Liver (tissue), 9 donors: ENCODE measurements around the gene SEPTIN8. TPM values are rescaled to one million over a fixed set of nuclear protein-coding genes. Genes with fewer than 3 reads are reported as not detected.

ENCODE experiments used
- DNase-seq: peaks from one replicate; pipeline ENCODE4 v3.0.0-alpha.2; 2017; ENCODE audit warnings: low spot score
- H3K27ac ChIP-seq, 2 donors: one replicate each; pipeline ENCODE4 v1.7.0; 2013; ENCODE audit warnings: inconsistent platforms in 2 of 2, low read length in 2 of 2, control low read depth in 1 of 2, low read depth in 1 of 2, mild to moderate bottlenecking in 1 of 2
- H3K27me3 ChIP-seq, 4 donors: one replicate each; pipeline versions ENCODE4 v1.6.1 to v1.7.0; 2013; ENCODE audit warnings: low read length in 3 of 4, inconsistent platforms in 1 of 4, mild to moderate bottlenecking in 1 of 4, moderate library complexity in 1 of 4; ENCODE audit not compliant: control insufficient read depth in 4 of 4, insufficient read depth in 4 of 4
- H3K36me3 ChIP-seq, 4 donors: one replicate each; pipeline versions ENCODE4 v1.6.1 to v1.7.0; 2013; ENCODE audit warnings: low read length in 3 of 4, mild to moderate bottlenecking in 3 of 4, low read depth in 1 of 4, moderate library complexity in 1 of 4; ENCODE audit not compliant: control insufficient read depth in 4 of 4, insufficient read depth in 3 of 4
- H3K4me1 ChIP-seq, 4 donors: one replicate each; pipeline versions ENCODE4 v1.6.1 to v1.7.0; 2013; ENCODE audit warnings: low read length in 3 of 4, mild to moderate bottlenecking in 3 of 4, moderate library complexity in 1 of 4; ENCODE audit not compliant: control insufficient read depth in 4 of 4, insufficient read depth in 4 of 4
- H3K4me3 ChIP-seq, 3 donors: one replicate each; pipeline versions ENCODE4 v1.6.1 to v1.7.0; 2013; ENCODE audit warnings: low read length in 3 of 3, control low read depth in 1 of 3, low read depth in 1 of 3, mild to moderate bottlenecking in 1 of 3
- H3K9ac ChIP-seq, 2 donors: one replicate each; pipeline ENCODE4 v1.7.0; 2013; ENCODE audit warnings: low read length in 2 of 2, mild to moderate bottlenecking in 2 of 2, moderate library complexity in 2 of 2, control low read depth in 1 of 2, low read depth in 1 of 2
- H3K9me3 ChIP-seq, 4 donors: one replicate each; pipeline versions ENCODE4 v1.6.1 to v1.7.0; 2013; ENCODE audit warnings: low read length in 3 of 4; ENCODE audit not compliant: control insufficient read depth in 4 of 4
- EGR1 ChIP-seq, 2 donors: IDR thresholded peaks; 2 replicates each; pipeline ENCODE4 v1.6.1; 2016 to 2018; ENCODE audit warnings: antibody characterized with exemption in 2 of 2, low read depth in 2 of 2
- FOXA1 ChIP-seq: IDR thresholded peaks from 2 replicates; pipeline ENCODE4 v1.6.1; 2016; ENCODE audit warnings: antibody characterized with exemption
- FOXA2 ChIP-seq: IDR thresholded peaks from 2 replicates; pipeline ENCODE4 v1.6.1; 2016; ENCODE audit warnings: antibody characterized with exemption
- GABPA ChIP-seq, 2 donors: IDR thresholded peaks in 1 of 2; conservative IDR thresholded peaks in 1 of 2; 2 replicates each; pipeline ENCODE4 v1.6.1; 2016; ENCODE audit warnings: antibody characterized with exemption in 2 of 2, mild to moderate bottlenecking in 1 of 2, moderate library complexity in 1 of 2
- HNF4A ChIP-seq, 2 donors: conservative IDR thresholded peaks; 2 replicates each; pipeline ENCODE4 v1.6.1; 2016; ENCODE audit warnings: antibody characterized with exemption in 2 of 2, mild to moderate bottlenecking in 2 of 2
- HNF4G ChIP-seq: IDR thresholded peaks from 2 replicates; pipeline ENCODE4 v1.6.1; 2016; ENCODE audit warnings: antibody characterized with exemption
- JUND ChIP-seq, 2 donors: IDR thresholded peaks; 2 replicates each; pipeline ENCODE4 v1.6.1; 2016; ENCODE audit warnings: antibody characterized with exemption in 2 of 2
- NR2F2 ChIP-seq: IDR thresholded peaks from 2 replicates; pipeline ENCODE4 v1.6.1; 2016; ENCODE audit warnings: antibody characterized with exemption
- RAD21 ChIP-seq, 2 donors: IDR thresholded peaks; 2 replicates each; pipeline ENCODE4 v1.6.1; 2016; ENCODE audit warnings: antibody characterized with exemption in 2 of 2, mild to moderate bottlenecking in 2 of 2
- SP1 ChIP-seq: IDR thresholded peaks from 2 replicates; pipeline ENCODE4 v1.6.1; 2018; ENCODE audit warnings: antibody characterized with exemption, mild to moderate bottlenecking
- TAF1 ChIP-seq: conservative IDR thresholded peaks from 2 replicates; pipeline ENCODE4 v1.6.1; 2016; ENCODE audit warnings: antibody characterized with exemption, mild to moderate bottlenecking
- YY1 ChIP-seq: IDR thresholded peaks from 2 replicates; pipeline ENCODE4 v1.6.1; 2016; ENCODE audit warnings: antibody characterized with exemption, mild to moderate bottlenecking
- WGBS: extraction: QIAGEN DNeasy Blood & Tissue Kit; methylation state at CpG from one replicate; pipeline ENCODE4 v1.1.7; 2013; 5-methylcytosine and 5-hydroxymethylcytosine counted together
- polyA plus RNA-seq, 2 donors: library from polyadenylated mRNA; stranded (reverse) in 1 of 2; unstranded in 1 of 2; fragments of 200-250 nt in 1 of 2; fragments of >200 nt in 1 of 2; fragmentation: Nextera tagmentation in 1 of 2; extraction: Ambion mirVana in 1 of 2; gene quantifications; one replicate each; pipeline versions ENCODE4 v1.2.1 to v1.2.3, GENCODE V29; 2013 to 2015
- total RNA-seq, 2 donors: library from RNA; depleted of rRNA; stranded (reverse); fragments of >200 nt; gene quantifications; one replicate each; pipeline ENCODE4 v1.2.3, GENCODE V29; 2014
- TF ChIP-seq, protein P1 (sequence below): IDR thresholded peaks from 2 replicates; pipeline ENCODE4 v1.6.1; 2016; ENCODE audit warnings: antibody characterized with exemption, mild to moderate bottlenecking
- TF ChIP-seq, protein P2 (sequence below): IDR thresholded peaks from 2 replicates; pipeline ENCODE4 v1.6.1; 2016; ENCODE audit warnings: antibody characterized with exemption
- TF ChIP-seq, protein P3 (sequence below): IDR thresholded peaks from 2 replicates; pipeline ENCODE4 v1.6.1; 2016; ENCODE audit warnings: antibody characterized with exemption
- TF ChIP-seq, protein P4 (sequence below): IDR thresholded peaks from 2 replicates; pipeline ENCODE4 v1.6.1; 2016; ENCODE audit warnings: antibody characterized with exemption
- TF ChIP-seq, protein P5 (sequence below): fragments of 150-350 bp; IDR thresholded peaks from 2 replicates; pipeline ENCODE4 v1.5.1; 2017; ENCODE audit warnings: improper control_type of control experiment, low read depth, low read length; ENCODE audit not compliant: missing input control
- donor health status: healthy.
- donor health status: healthy.
- donor health status: healthy.
- donor health status: healthy.
- donor health status: healthy.

SEPTIN8 gene
- total and polyA plus RNA-seq, 4 donors: 4.7 to 16.5 (median 9.8) TPM

DNA sequence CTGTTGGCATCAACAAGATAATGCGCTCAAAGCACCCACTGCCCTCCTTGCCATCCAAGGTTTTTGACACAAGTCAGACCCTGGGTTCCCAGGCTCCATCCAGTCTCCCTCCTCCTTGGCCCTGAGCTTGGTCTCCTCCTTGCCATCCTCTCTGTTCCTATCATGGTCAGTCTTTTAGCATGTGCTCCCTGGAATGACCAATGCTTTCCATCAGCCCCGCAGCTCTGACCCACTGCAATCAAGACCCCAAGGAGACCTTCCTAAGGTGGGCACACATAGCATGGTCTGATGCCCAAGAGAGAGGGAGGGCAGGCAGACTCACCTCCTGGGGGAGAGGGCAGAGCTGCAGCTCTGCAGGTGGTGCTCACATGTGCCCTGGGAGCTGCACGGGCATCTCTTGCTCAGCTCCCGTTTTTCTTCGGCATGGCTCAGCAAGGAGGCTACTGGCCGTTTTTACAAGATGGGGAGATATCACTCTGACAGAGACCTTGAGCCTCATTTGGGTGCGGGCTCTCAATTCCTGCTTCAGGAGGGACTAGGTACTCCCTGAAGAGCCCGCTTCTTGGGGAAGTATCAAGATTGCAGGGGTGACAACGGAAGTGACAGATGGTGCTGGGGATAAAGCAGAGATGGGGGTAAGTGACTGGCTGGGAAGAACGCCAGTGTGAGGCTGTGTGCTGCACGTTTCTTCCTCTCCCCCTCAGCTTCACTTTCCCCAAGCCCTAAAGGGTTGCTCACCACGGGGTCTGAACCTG lies 3.3 kb downstream of the SEPTIN8 start:
- H3K36me3 ChIP-seq: no peaks in the 10 kb centered on the region
- H3K27me3 ChIP-seq: no peaks in the 10 kb centered on the region
- 87% methylated on average over 12 of the region's 12 CpGs for WGBS
- H3K4me1 ChIP-seq: peaks cover 3 to 24% (median 7%) of the 10 kb centered on the region in 4 donors
- no peak for DNase-seq
- no peak overlapping the region for H3K9ac ChIP-seq
- H3K9me3 ChIP-seq: no peaks in the 10 kb centered on the region
- H3K27ac ChIP-seq: no peak overlapping the region
- TF ChIP-seq FOXA1 (no peak), FOXA2 (no peak), NR2F2 (no peak), EGR1 (IDR thresholded peaks at IDR 0.05; ENCODE audit: low read depth in 2 of 2) (no peak), JUND (IDR thresholded peaks at IDR 0.05) (no peak), GABPA (IDR thresholded peaks at IDR 0.05 in 1 of 2, conservative IDR thresholded peaks at IDR 0.05 in 1 of 2) (no peak), HNF4G (no peak), RAD21 (IDR thresholded peaks at IDR 0.05) (no peak), YY1 (no peak)
- TF ChIP-seq, protein P1, sequence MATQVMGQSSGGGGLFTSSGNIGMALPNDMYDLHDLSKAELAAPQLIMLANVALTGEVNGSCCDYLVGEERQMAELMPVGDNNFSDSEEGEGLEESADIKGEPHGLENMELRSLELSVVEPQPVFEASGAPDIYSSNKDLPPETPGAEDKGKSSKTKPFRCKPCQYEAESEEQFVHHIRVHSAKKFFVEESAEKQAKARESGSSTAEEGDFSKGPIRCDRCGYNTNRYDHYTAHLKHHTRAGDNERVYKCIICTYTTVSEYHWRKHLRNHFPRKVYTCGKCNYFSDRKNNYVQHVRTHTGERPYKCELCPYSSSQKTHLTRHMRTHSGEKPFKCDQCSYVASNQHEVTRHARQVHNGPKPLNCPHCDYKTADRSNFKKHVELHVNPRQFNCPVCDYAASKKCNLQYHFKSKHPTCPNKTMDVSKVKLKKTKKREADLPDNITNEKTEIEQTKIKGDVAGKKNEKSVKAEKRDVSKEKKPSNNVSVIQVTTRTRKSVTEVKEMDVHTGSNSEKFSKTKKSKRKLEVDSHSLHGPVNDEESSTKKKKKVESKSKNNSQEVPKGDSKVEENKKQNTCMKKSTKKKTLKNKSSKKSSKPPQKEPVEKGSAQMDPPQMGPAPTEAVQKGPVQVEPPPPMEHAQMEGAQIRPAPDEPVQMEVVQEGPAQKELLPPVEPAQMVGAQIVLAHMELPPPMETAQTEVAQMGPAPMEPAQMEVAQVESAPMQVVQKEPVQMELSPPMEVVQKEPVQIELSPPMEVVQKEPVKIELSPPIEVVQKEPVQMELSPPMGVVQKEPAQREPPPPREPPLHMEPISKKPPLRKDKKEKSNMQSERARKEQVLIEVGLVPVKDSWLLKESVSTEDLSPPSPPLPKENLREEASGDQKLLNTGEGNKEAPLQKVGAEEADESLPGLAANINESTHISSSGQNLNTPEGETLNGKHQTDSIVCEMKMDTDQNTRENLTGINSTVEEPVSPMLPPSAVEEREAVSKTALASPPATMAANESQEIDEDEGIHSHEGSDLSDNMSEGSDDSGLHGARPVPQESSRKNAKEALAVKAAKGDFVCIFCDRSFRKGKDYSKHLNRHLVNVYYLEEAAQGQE: no peak
- no peak overlapping the region for H3K4me3 ChIP-seq

DNA sequence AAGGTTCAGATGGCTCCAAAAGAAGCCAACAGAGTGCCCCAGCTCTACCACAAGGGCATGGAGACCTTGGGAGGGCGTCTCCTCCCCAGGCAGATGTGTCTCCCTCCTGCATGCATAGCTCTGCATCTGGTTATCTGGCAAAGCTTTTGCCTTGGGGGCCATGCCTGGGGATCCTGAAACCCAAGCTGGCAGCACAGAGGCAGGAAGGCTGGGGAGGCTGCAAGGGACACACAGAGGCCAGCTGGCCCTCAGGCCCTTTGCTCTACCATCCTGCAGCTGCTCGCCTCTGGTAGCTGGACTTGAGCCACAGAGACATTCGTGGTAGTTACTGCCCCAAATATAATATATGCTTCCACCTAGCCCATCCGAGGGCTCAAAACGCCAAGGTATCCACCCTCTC lies 3.9 kb downstream of the SEPTIN8 start:
- H3K9ac ChIP-seq: no peak overlapping the region
- TF ChIP-seq HNF4A (conservative IDR thresholded peaks at IDR 0.05) (no peak), EGR1 (IDR thresholded peaks at IDR 0.05; ENCODE audit: low read depth in 2 of 2) (no peak), SP1 (no peak), HNF4G (no peak), YY1 (no peak), FOXA2 (no peak), NR2F2 (no peak), GABPA (IDR thresholded peaks at IDR 0.05 in 1 of 2, conservative IDR thresholded peaks at IDR 0.05 in 1 of 2) (no peak), TAF1 (no peak)
- TF ChIP-seq, protein P1: no peak
- TF ChIP-seq, protein P2, sequence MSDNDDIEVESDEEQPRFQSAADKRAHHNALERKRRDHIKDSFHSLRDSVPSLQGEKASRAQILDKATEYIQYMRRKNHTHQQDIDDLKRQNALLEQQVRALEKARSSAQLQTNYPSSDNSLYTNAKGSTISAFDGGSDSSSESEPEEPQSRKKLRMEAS: no peak
- TF ChIP-seq, protein P3, sequence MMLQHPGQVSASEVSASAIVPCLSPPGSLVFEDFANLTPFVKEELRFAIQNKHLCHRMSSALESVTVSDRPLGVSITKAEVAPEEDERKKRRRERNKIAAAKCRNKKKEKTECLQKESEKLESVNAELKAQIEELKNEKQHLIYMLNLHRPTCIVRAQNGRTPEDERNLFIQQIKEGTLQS: no peak
- TF ChIP-seq, protein P4, sequence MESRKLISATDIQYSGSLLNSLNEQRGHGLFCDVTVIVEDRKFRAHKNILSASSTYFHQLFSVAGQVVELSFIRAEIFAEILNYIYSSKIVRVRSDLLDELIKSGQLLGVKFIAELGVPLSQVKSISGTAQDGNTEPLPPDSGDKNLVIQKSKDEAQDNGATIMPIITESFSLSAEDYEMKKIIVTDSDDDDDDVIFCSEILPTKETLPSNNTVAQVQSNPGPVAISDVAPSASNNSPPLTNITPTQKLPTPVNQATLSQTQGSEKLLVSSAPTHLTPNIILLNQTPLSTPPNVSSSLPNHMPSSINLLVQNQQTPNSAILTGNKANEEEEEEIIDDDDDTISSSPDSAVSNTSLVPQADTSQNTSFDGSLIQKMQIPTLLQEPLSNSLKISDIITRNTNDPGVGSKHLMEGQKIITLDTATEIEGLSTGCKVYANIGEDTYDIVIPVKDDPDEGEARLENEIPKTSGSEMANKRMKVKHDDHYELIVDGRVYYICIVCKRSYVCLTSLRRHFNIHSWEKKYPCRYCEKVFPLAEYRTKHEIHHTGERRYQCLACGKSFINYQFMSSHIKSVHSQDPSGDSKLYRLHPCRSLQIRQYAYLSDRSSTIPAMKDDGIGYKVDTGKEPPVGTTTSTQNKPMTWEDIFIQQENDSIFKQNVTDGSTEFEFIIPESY: no peak
- TF ChIP-seq, protein P5, sequence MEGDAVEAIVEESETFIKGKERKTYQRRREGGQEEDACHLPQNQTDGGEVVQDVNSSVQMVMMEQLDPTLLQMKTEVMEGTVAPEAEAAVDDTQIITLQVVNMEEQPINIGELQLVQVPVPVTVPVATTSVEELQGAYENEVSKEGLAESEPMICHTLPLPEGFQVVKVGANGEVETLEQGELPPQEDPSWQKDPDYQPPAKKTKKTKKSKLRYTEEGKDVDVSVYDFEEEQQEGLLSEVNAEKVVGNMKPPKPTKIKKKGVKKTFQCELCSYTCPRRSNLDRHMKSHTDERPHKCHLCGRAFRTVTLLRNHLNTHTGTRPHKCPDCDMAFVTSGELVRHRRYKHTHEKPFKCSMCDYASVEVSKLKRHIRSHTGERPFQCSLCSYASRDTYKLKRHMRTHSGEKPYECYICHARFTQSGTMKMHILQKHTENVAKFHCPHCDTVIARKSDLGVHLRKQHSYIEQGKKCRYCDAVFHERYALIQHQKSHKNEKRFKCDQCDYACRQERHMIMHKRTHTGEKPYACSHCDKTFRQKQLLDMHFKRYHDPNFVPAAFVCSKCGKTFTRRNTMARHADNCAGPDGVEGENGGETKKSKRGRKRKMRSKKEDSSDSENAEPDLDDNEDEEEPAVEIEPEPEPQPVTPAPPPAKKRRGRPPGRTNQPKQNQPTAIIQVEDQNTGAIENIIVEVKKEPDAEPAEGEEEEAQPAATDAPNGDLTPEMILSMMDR: no peak
- no peak overlapping the region for H3K4me3 ChIP-seq
- 96% methylated on average over 5 of the region's 5 CpGs for WGBS
- H3K9me3 ChIP-seq: no peaks in the 10 kb centered on the region
- H3K27me3 ChIP-seq: no peaks in the 10 kb centered on the region
- no peaks in the 10 kb centered on the region for H3K36me3 ChIP-seq
- no peak for DNase-seq
- no peak overlapping the region for H3K27ac ChIP-seq
- H3K4me1 ChIP-seq: peaks cover 3 to 23% (median 7%) of the 10 kb centered on the region in 4 donors
